Epithelial cell of alveolus of lung (primary cell): ENCODE data around the gene RNF41. TPM values are rescaled to one million over a fixed set of nuclear protein-coding genes. Genes with fewer than 3 reads are reported as not detected.

ENCODE experiments used
- total RNA-seq: library from RNA; depleted of rRNA; stranded (reverse); fragments of >200 nt; gene quantifications from 2 replicates; pipeline ENCODE4 v1.2.1, GENCODE V29; 2015

The RNF41 gene
- 57.2 and 76.5 TPM in 2 replicates for total RNA-seq

GRCh38 chr12:56221757-56222530 is at the start of gene RNF41:
Gene RNF41, minus strand, starts transcription at chr12:56221922. Its CDS starts 7,875 bp downstream, at chr12:56214047.

DNA sequence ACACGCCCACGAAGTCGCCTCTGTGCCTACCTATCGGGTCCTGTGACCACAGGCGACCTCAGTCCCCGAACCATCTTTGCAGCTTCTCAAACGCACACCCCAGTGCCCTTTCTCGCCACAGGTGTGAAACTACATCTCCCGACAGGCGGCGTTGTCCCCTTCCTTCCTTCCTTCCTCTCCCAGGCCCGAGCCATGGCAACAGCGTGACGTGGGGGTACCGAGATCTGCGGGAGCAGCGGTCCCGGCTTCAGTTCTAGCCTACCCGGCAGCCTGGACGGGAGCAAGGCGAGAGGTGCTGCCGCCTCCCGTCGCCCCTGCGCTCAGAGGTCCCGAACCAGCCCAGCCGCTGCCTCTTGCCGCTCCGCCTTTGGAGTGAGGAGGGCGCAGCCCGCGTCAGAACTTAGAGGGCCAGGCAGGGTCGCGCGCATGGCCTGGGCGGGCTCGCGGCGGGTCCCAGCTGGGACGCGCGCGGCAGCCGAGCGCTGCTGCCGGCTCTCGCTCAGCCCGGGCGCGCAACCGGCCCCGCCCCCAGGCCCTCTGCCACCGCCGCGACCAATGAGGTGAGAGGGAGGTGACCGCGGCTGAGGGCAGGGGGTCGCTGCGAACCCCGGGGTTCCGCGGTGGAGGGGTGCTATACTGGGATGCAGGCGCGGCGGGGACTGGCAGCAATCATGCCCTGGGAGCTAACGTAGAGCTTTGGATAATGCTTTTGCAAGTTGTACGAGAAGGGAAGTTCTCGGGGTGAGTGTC is 45.1 kb upstream of the RNF41 start, which contains the start of gene COQ10A:
Gene COQ10A, plus strand, starts transcription at position 250 of the 750 bp plus-strand sequence. Its CDS starts 177 bp downstream, at position 427.

GRCh38 chr12:56258068-56258819 is 36.5 kb upstream of the RNF41 start, which contains the start of gene ANKRD52:
Gene ANKRD52, minus strand, starts transcription at chr12:56258384. Its CDS starts 115 bp downstream, at chr12:56258269.

DNA sequence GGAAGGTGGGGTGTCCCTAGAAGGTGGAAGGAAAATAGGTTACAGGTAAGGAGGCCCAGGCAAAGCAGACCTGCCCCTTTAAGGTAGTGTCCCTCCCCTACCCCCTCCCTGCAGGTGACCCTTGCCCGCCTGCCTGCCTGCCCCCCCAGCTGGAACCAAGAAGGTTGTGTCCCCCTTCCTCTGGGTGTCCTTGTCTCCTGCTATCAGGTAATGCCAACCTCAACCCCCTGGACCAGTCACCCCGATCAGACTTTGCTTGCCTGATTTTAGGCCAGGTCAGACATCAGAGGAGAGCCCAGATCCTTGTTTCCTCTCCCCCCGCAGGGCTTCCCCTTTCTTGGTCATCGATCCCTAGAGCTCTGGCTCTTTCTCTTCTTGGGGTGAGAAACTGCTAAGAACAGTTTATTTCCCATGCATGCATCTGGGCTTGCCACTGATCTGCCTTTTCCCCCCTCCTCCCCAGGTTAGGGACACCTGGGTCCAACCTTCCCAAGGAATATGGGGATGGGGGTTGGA is 8.3 kb upstream of the RNF41 start, which contains the start of gene SLC39A5:
Gene SLC39A5, plus strand, starts transcription at position 136 of the 516 bp plus-strand sequence. CDS start 1,224 bp downstream, outside the sequence.

GRCh38 chr12:56224102-56224701 is 2.5 kb upstream of the RNF41 start, which contains the start of gene NABP2:
Gene NABP2, plus strand, starts transcription at chr12:56224342. Its CDS starts 515 bp downstream, at chr12:56224857.

DNA sequence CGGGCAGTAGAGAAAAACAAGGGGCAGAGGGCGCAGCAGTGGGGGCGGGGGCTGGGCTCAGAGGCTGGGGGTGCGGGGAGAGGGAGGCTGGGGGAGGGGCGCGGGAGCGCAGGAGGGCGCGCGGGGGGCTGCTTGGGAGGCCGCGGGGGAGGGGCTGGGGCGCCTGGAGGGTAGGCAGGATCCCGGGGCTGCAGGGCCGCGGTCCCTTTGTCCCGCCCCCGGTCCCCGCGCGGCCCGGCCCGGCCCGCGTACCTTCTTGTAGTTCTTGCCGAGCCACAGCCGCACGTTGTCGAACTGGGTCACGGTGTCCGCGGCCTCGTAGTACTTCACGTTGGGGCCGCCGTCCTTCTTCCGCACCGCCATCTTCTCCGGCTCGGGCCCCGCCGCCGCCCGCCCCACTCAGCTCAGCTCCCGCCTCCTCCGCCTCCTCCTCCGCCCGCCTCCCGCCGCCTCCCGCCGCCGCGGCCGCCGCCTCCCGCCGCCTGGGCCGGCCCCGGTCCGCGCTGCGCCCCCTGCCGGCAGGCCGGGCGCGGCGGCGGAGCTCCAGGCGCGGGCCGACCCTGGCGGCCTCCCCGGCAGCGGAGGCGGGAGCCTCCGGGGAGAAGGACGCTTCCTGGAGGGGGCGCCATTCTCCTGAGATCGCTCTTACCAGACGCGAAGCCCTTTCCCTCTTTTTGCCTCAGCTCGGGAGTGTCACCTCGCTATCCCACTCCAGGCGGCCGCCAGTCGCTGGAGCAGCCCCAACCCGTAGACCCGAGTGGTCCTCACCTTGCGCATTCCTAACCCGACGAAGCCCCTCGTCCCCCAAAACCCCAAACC is 32.4 kb downstream of the RNF41 start, which contains the start of gene SMARCC2:
Gene SMARCC2, minus strand, starts transcription at position 385 of the 819 bp plus-strand sequence. Its CDS starts 22 bp downstream, at position 363.

GRCh38 chr12:56158029-56158925 is 63.4 kb downstream of the RNF41 start, which contains the start of gene MYL6:
Gene MYL6, plus strand, starts transcription at chr12:56158359. Its CDS starts 43 bp downstream, at chr12:56158402.

Other genes starting within 250 kb of the RNF41 start
- gene RAB5B, start 247.8 kb downstream of the RNF41 start, total RNA-seq: 56.6 and 74.1 TPM in 2 replicates
- gene SUOX, start 224.6 kb downstream of the RNF41 start, total RNA-seq: 11.4 and 31.9 TPM in 2 replicates
- 2.6 and 8.1 TPM in 2 replicates for gene IKZF4, start 200.9 kb downstream of the RNF41 start, total RNA-seq
- gene RPS26, start 180.0 kb downstream of the RNF41 start, total RNA-seq: 1,233 and 1,614 TPM in 2 replicates
- gene ERBB3, start 141.8 kb downstream of the RNF41 start, total RNA-seq: 0.64 and 1.8 TPM in 2 replicates
- 98.1 and 145 TPM in 2 replicates for gene PA2G4, start 117.4 kb downstream of the RNF41 start, total RNA-seq
- gene RPL41, start 105.3 kb downstream of the RNF41 start, total RNA-seq: 2,965 and 4,023 TPM in 2 replicates
- 3.4 and 5.0 TPM in 2 replicates for gene ZC3H10, start 103.7 kb downstream of the RNF41 start, total RNA-seq
- 81.4 and 171 TPM in 2 replicates for gene ESYT1, start 93.7 kb downstream of the RNF41 start, total RNA-seq
- gene MYL6B, start 69.3 kb downstream of the RNF41 start, total RNA-seq: 112 and 142 TPM in 2 replicates
- 1,228 and 2,927 TPM in 2 replicates for gene MYL6, start 63.6 kb downstream of the RNF41 start, total RNA-seq
- 27.5 and 43.8 TPM in 2 replicates for gene SMARCC2, start 32.4 kb downstream of the RNF41 start, total RNA-seq
- 48.4 and 60.4 TPM in 2 replicates for gene NABP2, start 2.4 kb upstream of the RNF41 start, total RNA-seq
- not detected in 2 replicates for gene SLC39A5, start 8.1 kb upstream of the RNF41 start, total RNA-seq
- 14.5 and 16.9 TPM in 2 replicates for gene ANKRD52, start 36.5 kb upstream of the RNF41 start, total RNA-seq
- gene COQ10A, start 45.0 kb upstream of the RNF41 start, total RNA-seq: 8.8 and 11.3 TPM in 2 replicates
- 109 and 134 TPM in 2 replicates for gene CS, start 78.4 kb upstream of the RNF41 start, total RNA-seq
- 95.7 and 112 TPM in 2 replicates for gene CNPY2, start 94.1 kb upstream of the RNF41 start, total RNA-seq
- gene PAN2, start 112.1 kb upstream of the RNF41 start, total RNA-seq: 9.1 and 38.4 TPM in 2 replicates
- 0.13 and 0.56 TPM in 2 replicates for gene IL23A, start 117.0 kb upstream of the RNF41 start, total RNA-seq
- 90.0 and 173 TPM in 2 replicates for gene STAT2, start 138.2 kb upstream of the RNF41 start, total RNA-seq
- not detected in 2 replicates for gene APOF, start 140.9 kb upstream of the RNF41 start, total RNA-seq
- 7.9 and 14.1 TPM in 2 replicates for gene TIMELESS, start 227.5 kb upstream of the RNF41 start, total RNA-seq
- gene MIP, start 232.7 kb upstream of the RNF41 start, total RNA-seq: not detected in 2 replicates
- 1.0 and 1.2 TPM in 2 replicates for gene SPRYD4, start 246.7 kb upstream of the RNF41 start, total RNA-seq